Measurements from ENCODE around the gene GFY. TPM values are rescaled to one million over a fixed set of nuclear protein-coding genes. Genes with fewer than 3 reads are reported as not detected.

Gene GFY
- total and polyA plus RNA-seq, 2 experiments from 2014 or later = 1.2 TPM; not detected in 1

- TF ChIP-seq, protein P1, sequence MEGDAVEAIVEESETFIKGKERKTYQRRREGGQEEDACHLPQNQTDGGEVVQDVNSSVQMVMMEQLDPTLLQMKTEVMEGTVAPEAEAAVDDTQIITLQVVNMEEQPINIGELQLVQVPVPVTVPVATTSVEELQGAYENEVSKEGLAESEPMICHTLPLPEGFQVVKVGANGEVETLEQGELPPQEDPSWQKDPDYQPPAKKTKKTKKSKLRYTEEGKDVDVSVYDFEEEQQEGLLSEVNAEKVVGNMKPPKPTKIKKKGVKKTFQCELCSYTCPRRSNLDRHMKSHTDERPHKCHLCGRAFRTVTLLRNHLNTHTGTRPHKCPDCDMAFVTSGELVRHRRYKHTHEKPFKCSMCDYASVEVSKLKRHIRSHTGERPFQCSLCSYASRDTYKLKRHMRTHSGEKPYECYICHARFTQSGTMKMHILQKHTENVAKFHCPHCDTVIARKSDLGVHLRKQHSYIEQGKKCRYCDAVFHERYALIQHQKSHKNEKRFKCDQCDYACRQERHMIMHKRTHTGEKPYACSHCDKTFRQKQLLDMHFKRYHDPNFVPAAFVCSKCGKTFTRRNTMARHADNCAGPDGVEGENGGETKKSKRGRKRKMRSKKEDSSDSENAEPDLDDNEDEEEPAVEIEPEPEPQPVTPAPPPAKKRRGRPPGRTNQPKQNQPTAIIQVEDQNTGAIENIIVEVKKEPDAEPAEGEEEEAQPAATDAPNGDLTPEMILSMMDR (conservative IDR thresholded peaks at IDR 0.05; ENCODE audit: low read depth in 2 of 2) = no peak
- TF ChIP-seq ZNF114 (CRISPR knock-in tag; IDR thresholded peaks at IDR 0.05) (no peak), EZH2 (IDR thresholded peaks at IDR 0.05; ENCODE audit: low read depth, unreplicated experiment) (no peak), ZNF331 (CRISPR knock-in tag; IDR thresholded peaks at IDR 0.05; ENCODE audit: low read depth) (no peak), NANOG (IDR thresholded peaks at IDR 0.05; ENCODE audit: borderline replicate concordance) (no peak), JUNB (IDR thresholded peaks at IDR 0.05; ENCODE audit: unreplicated experiment) (no peak), STAT1 (IDR thresholded peaks at IDR 0.05; ENCODE audit: unreplicated experiment) (no peak), POLR2AphosphoS5 (IDR thresholded peaks at IDR 0.05; ENCODE audit: low read depth) (no peak)
- TF ChIP-seq, protein P2, sequence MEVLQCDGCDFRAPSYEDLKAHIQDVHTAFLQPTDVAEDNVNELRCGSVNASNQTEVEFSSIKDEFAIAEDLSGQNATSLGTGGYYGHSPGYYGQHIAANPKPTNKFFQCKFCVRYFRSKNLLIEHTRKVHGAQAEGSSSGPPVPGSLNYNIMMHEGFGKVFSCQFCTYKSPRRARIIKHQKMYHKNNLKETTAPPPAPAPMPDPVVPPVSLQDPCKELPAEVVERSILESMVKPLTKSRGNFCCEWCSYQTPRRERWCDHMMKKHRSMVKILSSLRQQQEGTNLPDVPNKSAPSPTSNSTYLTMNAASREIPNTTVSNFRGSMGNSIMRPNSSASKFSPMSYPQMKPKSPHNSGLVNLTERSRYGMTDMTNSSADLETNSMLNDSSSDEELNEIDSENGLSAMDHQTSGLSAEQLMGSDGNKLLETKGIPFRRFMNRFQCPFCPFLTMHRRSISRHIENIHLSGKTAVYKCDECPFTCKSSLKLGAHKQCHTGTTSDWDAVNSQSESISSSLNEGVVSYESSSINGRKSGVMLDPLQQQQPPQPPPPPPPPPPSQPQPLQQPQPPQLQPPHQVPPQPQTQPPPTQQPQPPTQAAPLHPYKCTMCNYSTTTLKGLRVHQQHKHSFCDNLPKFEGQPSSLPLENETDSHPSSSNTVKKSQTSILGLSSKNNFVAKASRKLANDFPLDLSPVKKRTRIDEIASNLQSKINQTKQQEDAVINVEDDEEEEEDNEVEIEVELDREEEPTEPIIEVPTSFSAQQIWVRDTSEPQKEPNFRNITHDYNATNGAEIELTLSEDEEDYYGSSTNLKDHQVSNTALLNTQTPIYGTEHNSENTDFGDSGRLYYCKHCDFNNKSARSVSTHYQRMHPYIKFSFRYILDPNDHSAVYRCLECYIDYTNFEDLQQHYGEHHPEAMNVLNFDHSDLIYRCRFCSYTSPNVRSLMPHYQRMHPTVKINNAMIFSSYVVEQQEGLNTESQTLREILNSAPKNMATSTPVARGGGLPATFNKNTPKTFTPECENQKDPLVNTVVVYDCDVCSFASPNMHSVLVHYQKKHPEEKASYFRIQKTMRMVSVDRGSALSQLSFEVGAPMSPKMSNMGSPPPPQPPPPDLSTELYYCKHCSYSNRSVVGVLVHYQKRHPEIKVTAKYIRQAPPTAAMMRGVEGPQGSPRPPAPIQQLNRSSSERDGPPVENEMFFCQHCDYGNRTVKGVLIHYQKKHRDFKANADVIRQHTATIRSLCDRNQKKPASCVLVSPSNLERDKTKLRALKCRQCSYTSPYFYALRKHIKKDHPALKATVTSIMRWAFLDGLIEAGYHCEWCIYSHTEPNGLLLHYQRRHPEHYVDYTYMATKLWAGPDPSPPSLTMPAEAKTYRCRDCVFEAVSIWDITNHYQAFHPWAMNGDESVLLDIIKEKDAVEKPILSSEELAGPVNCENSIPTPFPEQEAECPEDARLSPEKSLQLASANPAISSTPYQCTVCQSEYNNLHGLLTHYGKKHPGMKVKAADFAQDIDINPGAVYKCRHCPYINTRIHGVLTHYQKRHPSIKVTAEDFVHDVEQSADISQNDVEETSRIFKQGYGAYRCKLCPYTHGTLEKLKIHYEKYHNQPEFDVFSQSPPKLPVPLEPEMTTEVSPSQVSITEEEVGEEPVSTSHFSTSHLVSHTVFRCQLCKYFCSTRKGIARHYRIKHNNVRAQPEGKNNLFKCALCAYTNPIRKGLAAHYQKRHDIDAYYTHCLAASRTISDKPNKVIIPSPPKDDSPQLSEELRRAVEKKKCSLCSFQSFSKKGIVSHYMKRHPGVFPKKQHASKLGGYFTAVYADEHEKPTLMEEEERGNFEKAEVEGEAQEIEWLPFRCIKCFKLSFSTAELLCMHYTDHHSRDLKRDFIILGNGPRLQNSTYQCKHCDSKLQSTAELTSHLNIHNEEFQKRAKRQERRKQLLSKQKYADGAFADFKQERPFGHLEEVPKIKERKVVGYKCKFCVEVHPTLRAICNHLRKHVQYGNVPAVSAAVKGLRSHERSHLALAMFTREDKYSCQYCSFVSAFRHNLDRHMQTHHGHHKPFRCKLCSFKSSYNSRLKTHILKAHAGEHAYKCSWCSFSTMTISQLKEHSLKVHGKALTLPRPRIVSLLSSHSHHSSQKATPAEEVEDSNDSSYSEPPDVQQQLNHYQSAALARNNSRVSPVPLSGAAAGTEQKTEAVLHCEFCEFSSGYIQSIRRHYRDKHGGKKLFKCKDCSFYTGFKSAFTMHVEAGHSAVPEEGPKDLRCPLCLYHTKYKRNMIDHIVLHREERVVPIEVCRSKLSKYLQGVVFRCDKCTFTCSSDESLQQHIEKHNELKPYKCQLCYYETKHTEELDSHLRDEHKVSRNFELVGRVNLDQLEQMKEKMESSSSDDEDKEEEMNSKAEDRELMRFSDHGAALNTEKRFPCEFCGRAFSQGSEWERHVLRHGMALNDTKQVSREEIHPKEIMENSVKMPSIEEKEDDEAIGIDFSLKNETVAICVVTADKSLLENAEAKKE (CRISPR knock-in tag; IDR thresholded peaks at IDR 0.05) = no peak
- TF ChIP-seq, protein P3, sequence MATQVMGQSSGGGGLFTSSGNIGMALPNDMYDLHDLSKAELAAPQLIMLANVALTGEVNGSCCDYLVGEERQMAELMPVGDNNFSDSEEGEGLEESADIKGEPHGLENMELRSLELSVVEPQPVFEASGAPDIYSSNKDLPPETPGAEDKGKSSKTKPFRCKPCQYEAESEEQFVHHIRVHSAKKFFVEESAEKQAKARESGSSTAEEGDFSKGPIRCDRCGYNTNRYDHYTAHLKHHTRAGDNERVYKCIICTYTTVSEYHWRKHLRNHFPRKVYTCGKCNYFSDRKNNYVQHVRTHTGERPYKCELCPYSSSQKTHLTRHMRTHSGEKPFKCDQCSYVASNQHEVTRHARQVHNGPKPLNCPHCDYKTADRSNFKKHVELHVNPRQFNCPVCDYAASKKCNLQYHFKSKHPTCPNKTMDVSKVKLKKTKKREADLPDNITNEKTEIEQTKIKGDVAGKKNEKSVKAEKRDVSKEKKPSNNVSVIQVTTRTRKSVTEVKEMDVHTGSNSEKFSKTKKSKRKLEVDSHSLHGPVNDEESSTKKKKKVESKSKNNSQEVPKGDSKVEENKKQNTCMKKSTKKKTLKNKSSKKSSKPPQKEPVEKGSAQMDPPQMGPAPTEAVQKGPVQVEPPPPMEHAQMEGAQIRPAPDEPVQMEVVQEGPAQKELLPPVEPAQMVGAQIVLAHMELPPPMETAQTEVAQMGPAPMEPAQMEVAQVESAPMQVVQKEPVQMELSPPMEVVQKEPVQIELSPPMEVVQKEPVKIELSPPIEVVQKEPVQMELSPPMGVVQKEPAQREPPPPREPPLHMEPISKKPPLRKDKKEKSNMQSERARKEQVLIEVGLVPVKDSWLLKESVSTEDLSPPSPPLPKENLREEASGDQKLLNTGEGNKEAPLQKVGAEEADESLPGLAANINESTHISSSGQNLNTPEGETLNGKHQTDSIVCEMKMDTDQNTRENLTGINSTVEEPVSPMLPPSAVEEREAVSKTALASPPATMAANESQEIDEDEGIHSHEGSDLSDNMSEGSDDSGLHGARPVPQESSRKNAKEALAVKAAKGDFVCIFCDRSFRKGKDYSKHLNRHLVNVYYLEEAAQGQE (IDR thresholded peaks at IDR 0.05; ENCODE audit: unreplicated experiment) = no peak
- TF ChIP-seq, protein P4, sequence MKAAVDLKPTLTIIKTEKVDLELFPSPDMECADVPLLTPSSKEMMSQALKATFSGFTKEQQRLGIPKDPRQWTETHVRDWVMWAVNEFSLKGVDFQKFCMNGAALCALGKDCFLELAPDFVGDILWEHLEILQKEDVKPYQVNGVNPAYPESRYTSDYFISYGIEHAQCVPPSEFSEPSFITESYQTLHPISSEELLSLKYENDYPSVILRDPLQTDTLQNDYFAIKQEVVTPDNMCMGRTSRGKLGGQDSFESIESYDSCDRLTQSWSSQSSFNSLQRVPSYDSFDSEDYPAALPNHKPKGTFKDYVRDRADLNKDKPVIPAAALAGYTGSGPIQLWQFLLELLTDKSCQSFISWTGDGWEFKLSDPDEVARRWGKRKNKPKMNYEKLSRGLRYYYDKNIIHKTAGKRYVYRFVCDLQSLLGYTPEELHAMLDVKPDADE (IDR thresholded peaks at IDR 0.05) = no peak
- H3K4me1 ChIP-seq (ENCODE audit: insufficient read depth) = peaks cover 6% of the 10 kb centered on the region
- no peaks in the 10 kb centered on the region for H3K79me2 ChIP-seq (replicated peaks; ENCODE audit: insufficient read depth)
- no peaks in the 10 kb centered on the region for H4K20me1 ChIP-seq (replicated peaks; ENCODE audit: insufficient read depth)
- H3K36me3 ChIP-seq (ENCODE audit: insufficient read depth) = no peaks in the 10 kb centered on the region
- H3F3A ChIP-seq (replicated peaks; ENCODE audit: low read depth) = no peaks in the 10 kb centered on the region
- no peak overlapping the region for H3K4me3 ChIP-seq
- no peaks in the 10 kb centered on the region for H3K27me3 ChIP-seq (ENCODE audit: insufficient read depth)
- ATAC-seq (no peak), DNase-seq (ENCODE audit: low spot score) (no peak)
- Mint-ChIP-seq H3K4me1 (peaks cover 23% of the 10 kb centered on the region), H3K27ac (no peak overlapping the region), H3K27me3 (ENCODE audit: insufficient read depth, low read depth, poor library complexity) (peaks cover 5% of the 10 kb centered on the region), H3K36me3 (ENCODE audit: low read depth) (no peaks in the 10 kb centered on the region), H3K9me3 (no peaks in the 10 kb centered on the region; the same call in 2 of the 3 replicates), H3K4me3 (no peak overlapping the region)
- H3K4me2 ChIP-seq = no peak overlapping the region
- H3K9me2 ChIP-seq (ENCODE audit: insufficient read depth) = no peaks in the 10 kb centered on the region
- H2AFZ ChIP-seq = no peak overlapping the region
- no peak overlapping the region for H3K27ac ChIP-seq (ENCODE audit: low read depth)
These were observed 10.9 kb upstream of the GFY start for GRCh38 chr19:49414256-49414655.
